GM18505 (cell line): ENCODE results near the gene SEZ6.
"Not testable (repeated sequence)": the region's sequence is repeated elsewhere in the genome, so short reads cannot be mapped to it uniquely, and the experiment has no call there.

Source experiments
- ATAC-seq: cut with Tn5 transposase; IDR thresholded peaks from one replicate; pipeline ENCODE4 v1.9.1; 2021; ENCODE audit not compliant: unreplicated experiment
- POLR2A ChIP-seq: IDR thresholded peaks from 4 replicates; pipeline ENCODE4 v1.6.1; 2011; ENCODE audit warnings: borderline replicate concordance; ENCODE audit not compliant: insufficient read depth, insufficient read length; ENCODE audit errors: extremely low read depth

SEZ6 gene

GRCh38 chr17:28944862-28945741 is 60.7 kb downstream of the SEZ6 start:
- no peak for ATAC-seq
- no peak for TF ChIP-seq POLR2A

- no peak for ATAC-seq
- no peak for TF ChIP-seq POLR2A
These were observed 61.5 kb downstream of the SEZ6 start for GRCh38 chr17:28944343-28944742.

- no peak for ATAC-seq
These were observed 62.9 kb downstream of the SEZ6 start for GRCh38 chr17:28942925-28943324.

GRCh38 chr17:28941251-28941650 is 64.6 kb downstream of the SEZ6 start:
- no peak for TF ChIP-seq POLR2A
- ATAC-seq: no peak

More at GRCh38 chr17:28942925-28943324, 62.9 kb downstream of the SEZ6 start:
- no peak for TF ChIP-seq POLR2A

GRCh38 chr17:28940675-28941074 is 65.2 kb downstream of the SEZ6 start:
- TF ChIP-seq POLR2A: no peak

GRCh38 chr17:28940142-28940541 is 65.7 kb downstream of the SEZ6 start:
- ATAC-seq: no peak
- no peak for TF ChIP-seq POLR2A

More at GRCh38 chr17:28940675-28941074, 65.2 kb downstream of the SEZ6 start:
- ATAC-seq: no peak

GRCh38 chr17:28938552-28938951 is 67.3 kb downstream of the SEZ6 start:
- TF ChIP-seq POLR2A: no peak

GRCh38 chr17:28937044-28937729 is 68.6 kb downstream of the SEZ6 start:
- no peak for ATAC-seq
- no peak for TF ChIP-seq POLR2A

More at GRCh38 chr17:28938552-28938951, 67.3 kb downstream of the SEZ6 start:
- ATAC-seq: no peak

GRCh38 chr17:28935744-28936460 is 69.9 kb downstream of the SEZ6 start:
- no peak for ATAC-seq
- no peak for TF ChIP-seq POLR2A

- not testable (repeated sequence) for ATAC-seq
These were observed 71.3 kb downstream of the SEZ6 start for GRCh38 chr17:28934508-28934907.

GRCh38 chr17:28929787-28930186 is 76.0 kb downstream of the SEZ6 start:
- TF ChIP-seq POLR2A: no peak
- ATAC-seq: no peak

- ATAC-seq: no peak
These were observed 77.8 kb downstream of the SEZ6 start for GRCh38 chr17:28928061-28928460.

GRCh38 chr17:28926786-28927185 is 79.0 kb downstream of the SEZ6 start:
- no peak for TF ChIP-seq POLR2A
- ATAC-seq: no peak

More at GRCh38 chr17:28928061-28928460, 77.8 kb downstream of the SEZ6 start:
- TF ChIP-seq POLR2A: no peak
